ENCODE measurements around the gene HYCC2.
"Not testable (repeated sequence)": the region's sequence is repeated elsewhere in the genome, so short reads cannot be mapped to it uniquely, and the experiment has no call there.

The HYCC2 gene

DNA sequence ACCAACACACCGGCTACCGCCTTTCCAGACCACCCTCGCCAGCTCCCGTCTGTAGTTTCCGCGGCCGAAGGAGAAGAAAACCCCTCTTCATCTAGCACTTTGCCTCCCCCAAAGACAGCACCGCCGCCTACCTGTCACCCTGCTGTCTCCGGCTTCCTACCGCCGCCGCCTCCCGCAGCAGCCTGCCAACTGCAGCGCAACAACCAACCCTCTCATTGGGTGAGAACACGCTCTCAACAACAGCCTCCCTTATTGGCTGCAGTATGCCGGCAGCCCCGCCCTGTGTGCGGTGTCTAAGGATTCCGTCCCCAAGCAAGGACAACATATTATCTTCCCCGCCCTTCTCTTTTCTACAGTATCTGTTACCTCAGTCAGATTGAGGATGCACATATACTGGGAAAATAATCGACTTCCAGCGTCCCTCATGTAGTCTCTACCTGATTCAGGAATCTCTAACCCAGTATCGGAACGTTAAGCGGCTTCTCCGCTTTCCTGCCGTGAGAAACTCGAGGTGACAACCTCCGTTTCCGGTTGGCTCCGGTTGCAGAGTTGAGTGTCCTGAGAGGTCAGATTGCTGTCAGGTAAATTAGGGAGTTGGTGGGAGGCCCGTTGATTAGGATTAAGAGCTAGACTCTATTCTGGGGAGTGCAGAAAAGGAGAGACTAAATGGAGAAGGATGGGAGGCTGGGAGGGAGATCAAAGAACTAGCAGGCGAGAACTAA is at the start of gene HYCC2, which contains the start of gene NDUFB3:
Gene HYCC2 (minus strand): TSS at position 193 of the 722 bp plus-strand sequence. CDS start 47,662 bp downstream, outside the sequence.
Gene NDUFB3 (plus strand): TSS at position 523 of the 722 bp plus-strand sequence. CDS start 6,882 bp downstream, outside the sequence.
- peak; percentile 87 for DNase-seq

DNA sequence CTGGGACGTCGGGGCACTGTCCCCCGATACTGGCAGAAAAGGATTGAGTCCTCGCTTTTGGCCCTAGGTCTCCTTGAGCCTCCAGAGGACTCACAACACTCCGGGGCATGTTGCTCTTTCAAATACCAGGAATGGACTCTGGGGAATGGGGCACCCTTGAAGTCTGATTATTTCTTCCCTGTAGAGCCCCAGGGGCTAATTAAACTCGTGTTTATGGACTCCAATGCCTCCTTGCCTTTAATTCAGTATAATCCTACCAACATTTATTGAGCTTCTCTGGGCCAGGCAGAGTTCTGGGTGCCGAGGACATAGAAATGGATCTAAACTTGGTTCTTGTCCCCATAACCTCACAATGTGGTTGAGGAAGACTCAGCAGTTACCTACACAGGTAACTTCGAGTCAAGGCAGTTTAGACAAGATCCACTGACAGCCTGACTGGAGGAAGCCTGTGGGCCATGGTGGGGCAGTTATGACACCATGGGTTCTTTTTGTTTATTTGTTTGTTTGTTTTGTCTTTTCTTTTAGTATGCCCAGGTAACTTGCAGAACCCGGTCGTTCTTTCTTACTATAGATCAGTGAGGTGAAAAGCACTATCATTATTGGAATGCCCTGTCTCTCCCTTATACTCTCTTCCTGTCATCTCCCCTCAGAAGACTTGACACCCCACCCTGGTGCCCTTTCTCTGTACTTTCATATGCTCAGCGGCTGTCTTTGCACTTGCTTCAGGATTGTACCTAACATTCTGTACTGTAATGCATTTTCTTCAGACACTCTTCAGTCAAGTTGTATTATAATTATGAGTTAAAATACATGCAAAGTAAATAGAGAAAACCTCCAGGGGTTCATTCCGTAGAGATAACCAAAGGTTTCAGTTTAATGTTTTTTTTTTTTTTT is 47.7 kb upstream of the HYCC2 start:
- DNase-seq = no peak

DNA sequence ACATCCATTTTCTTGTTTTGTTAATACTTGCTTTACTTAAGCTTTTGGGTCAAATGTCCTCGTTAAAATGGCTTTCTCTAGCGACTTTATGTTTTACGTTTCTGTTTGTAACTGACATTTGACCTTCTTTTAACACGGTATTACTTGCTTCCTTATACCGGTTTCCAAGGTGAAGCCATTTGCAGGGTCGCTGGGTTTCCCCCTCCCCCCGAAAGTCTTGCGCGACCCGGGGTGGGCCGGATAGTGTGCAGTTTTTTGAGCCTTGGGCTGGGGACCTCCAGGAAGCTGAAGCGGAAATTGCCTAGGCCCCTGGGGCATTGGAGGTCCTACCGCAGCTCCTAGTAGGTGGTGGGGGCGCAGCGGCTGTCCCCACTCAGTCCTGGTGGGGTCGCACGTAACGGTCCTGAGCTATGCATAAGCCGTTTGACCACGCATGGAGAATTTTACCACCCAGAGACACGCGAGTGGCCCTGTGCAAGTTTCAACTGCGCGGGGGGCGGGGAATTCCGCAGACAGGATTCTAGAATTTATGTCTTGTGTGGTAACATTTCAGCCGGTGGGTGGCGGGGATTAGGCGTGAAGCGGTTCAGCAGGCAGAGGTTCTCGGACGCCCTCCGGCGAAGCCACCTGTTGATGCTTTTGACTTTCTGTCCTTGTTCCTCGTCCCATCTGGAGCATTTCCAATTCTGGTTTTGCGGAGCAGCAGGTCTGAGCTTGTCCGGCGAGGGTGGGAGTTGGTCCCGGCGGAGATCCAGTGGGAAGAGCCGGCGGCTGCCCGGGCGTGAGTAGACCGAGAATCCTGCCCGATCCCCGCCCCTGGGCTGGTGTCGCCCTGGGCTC is 46.9 kb upstream of the HYCC2 start:
- peak; percentile 88 for DNase-seq

DNA sequence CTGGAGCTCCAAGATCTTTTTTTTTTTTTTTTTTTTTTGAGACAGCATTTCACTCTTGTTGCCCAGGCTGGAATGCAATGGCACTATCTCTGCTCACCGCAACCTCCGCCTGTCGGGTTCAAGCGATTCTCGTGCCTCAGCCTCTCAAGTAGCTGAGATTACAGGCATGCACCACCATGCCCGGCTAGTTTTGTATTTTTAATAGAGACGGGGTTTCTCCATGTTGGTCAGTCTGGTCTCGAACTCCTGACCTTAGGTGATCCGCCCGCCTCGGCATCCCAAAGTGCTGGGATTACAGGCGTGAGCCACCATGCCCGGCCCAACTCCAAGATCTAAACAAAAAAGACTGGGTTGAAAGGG is 46.2 kb upstream of the HYCC2 start:
- DNase-seq = not testable (repeated sequence)

DNA sequence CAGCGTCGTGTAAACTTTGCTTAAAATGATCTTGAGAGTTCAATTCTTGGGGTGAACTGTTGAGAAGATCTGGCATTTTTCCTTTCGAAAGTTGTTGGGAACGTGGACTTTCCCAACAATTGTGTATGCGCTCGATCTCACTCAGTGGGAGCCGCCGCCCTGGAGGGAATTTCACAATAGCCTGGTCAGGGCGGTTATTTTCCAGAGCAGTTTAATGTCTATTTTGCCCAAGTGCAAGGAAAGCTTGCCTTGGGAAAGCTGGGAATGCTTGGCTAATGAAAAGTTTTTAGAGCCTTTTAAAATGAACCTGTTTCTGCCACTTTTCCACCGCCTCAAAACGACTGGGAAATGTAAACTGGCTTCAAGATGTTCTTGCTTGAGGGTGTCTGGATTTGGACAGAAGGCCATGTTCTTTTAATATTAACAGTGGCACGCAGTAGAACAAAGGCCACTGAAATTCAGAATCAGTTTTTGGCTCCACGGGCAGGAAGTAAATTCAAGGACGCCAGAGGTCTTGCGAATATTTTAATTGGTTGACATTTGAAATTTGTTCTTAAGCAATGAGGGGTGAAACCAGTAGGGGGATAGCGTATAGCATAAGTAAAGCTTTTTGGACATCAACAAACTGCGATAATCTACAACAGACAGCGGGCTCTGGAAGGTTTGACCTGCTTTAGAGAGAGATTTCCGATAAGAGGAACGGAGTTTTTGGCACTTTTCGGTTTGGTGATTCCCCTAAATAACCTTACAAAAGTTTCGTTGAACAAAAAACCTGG is 45.7 kb upstream of the HYCC2 start:
- DNase-seq = no peak

DNA sequence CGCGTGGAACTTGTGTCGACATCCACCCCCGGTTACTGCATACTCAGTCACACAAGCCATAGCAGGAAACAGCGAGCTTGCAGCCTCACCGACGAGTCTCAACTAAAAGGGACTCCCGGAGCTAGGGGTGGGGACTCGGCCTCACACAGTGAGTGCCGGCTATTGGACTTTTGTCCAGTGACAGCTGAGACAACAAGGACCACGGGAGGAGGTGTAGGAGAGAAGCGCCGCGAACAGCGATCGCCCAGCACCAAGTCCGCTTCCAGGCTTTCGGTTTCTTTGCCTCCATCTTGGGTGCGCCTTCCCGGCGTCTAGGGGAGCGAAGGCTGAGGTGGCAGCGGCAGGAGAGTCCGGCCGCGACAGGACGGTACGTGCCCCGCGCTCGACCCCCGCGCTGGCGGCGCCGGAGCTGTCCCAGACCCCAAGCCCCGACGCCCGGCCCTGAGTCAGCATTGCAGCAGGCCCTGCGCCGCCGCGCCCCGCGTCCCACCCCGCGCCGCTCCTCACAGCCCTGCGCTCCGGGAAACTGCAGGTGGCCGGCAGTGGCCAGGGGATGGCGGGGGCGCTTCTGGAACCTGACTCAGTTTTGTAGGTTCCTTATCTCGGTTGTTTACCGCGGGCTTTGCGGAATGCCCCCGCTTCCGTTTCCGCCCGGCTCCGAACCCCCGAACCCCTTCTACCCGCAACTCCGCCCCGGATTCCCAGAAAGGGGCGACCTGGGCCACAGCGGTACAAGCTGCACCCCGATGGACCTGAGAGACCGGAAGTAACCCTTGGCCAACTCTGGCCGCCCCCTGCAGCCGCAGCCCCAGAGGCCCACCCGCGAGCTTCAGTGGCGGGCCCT is 44.9 kb upstream of the HYCC2 start, which contains the start of gene CFLAR:
Gene CFLAR (plus strand): TSS at position 50 of the 844 bp plus-strand sequence. CDS start 13,702 bp downstream, outside the sequence.
- DNase-seq = peak; percentile 75

DNA sequence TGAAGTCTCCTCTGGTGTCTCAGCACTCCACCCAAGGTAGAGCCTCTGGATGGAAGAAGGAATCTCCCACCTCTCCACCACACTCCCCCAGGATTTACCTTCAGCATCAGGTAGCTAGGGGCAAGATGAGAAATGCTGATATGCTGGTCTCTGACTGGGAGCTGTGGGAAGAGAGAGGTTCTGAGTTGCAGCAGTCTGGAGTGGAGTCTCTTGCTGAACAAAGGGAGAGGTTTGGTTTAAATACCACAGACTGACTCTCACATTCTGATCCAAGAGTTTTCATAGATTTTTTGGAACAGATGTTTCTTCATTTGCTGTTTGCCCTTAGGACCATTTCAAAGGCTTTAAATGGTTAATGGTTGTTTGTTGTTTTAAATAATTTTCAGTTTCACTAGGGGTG is 43.4 kb upstream of the HYCC2 start:
- no peak for DNase-seq

DNA sequence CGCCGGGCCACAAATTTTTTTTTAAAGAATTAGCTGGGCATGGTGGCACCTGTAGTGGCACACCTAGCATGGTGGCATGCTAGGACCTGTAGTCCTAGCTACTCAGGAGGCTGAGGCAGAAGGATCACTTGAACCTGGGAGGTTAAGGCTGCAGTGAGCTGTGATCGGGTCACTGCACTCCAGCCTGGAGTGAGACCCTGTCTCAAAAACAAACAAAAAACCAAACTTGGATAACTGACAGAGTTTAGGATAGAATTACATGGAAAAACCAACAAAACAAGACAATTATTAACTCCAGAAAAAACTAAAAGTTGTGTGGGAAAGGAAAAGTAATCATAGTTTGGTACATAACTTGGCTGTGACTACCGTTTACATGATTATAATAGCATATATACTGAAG is 42.9 kb upstream of the HYCC2 start:
- DNase-seq = no peak

DNA sequence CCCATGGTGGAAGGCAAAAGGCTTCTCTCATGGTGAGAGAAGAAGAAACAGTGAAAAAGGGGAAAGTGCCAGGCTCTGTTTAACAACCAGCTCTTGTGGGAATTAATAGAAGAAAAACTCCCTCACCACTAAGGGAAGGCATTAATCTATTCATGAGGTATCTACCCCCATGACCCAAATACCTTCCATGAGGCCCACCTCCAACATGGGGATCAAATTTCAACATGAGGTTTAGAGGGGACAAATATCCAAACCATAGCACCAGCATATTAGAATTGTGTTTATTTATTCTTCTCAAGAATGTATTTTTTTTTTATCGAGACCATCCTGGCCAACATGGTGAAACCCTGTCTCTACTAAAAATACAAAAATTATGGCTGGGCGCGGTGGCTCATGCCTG is 39.6 kb upstream of the HYCC2 start:
- no peak for DNase-seq

DNA sequence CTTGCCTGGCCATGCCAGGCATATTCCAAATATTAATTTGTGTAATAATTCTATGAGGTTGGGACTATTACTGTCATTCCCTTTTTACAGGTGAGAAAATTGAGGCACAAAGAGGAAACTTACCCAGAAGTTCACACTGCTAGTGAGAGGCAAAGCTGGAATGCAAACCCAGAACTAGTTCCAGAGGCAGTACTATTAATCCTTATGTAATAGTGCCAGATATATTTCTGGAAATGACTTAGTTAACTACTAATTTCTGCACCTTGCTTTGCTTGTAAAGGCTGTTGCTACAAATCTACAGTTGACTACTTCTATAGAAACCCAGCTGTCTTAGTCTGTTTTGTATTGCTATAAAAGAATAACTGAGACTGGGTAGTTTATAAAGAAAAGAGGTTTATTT is 39.1 kb upstream of the HYCC2 start:
- DNase-seq = no peak

DNA sequence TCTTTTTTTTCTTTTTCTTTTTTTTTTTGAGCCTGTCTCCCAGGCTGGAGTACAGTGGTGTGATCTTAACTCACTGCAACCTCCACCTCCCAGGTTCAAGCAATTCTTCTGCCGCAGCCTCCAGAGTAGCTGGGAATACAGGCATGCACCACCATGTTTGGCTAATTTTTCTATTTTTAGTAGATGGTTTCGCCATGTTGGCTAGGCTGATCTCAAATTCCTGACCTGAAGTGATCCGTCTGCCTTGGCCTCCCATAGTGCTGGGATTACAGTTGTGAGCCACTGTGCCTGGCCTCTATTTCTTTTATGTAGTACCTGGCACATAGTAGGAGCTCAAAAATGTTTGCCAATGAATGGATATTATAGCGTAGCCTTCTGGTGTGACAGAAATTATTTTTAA is 37.7 kb upstream of the HYCC2 start:
- no peak for DNase-seq

DNA sequence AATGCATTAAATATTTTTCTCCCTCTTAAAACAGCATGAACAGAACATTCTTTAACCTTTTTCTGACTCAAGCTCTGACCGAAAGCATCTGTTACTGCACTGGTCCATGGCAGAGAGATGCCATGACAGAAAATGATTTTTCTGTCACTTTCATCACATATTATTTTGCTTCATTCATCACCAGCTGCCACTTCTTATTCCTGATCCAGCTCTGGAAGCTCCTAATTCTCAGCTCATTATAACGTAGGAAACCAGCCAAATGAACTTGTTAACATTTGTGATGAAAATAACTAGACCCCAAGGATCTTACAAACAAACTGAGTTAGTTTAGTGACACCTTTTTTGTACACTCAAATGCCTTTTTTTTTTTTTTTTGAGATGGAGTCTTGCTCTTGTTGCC is 36.9 kb upstream of the HYCC2 start:
- DNase-seq = no peak

DNA sequence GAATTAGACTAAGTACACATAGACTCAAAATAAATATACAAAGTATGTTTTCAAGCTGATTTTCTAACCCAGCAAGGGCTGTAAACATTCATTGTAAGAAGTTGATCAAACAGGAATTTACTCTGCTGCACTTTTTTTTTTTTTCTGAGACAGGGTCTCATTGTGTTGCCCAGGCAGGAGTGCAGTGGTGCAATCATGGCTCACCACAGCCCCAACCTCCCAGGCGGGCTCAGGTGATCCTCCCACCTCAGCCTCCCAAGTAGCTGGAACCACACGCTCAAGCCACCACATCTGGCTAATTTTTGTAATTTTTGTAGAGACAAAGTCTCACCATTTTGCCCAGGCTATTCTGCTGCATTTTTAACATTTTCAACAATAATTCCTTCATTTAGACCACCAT is 36.2 kb upstream of the HYCC2 start:
- no peak for DNase-seq

DNA sequence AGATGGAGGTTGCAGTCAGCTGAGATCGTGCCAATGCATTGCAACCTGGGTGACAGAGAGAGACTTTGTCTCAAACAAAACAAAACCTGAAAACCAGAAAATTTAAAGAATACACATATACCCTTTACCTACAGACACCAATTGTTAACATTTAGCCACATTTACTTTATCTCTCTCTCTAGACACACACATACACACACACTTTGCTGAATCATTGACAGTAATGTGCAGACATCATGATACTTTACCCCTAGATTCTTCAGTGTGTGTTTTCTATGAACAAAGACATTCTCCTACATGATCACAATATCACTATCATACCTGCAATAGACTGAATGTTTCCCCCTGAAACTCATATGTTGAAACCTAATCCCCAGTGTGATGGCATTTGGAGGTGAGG is 34.3 kb upstream of the HYCC2 start:
- DNase-seq = no peak

DNA sequence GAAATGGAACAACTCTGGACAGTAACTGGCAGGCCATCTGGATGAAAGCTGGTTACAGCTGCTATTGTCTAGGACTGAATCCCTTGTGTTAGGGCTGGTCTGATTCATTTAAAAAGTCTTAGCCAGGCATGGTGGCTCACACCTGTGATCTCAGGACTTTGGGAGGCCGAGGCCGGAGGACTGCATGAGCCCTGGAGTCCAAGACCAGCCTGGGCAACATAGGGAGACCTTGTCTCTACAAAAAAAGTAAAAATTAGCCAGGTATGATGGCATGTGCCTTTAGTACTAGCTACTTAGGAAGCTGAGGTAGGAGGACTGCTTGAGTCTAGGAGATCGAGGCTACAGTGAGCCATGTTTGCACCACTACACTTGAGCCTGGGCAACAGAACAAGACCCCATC is 29.0 kb upstream of the HYCC2 start:
- no peak for DNase-seq

DNA sequence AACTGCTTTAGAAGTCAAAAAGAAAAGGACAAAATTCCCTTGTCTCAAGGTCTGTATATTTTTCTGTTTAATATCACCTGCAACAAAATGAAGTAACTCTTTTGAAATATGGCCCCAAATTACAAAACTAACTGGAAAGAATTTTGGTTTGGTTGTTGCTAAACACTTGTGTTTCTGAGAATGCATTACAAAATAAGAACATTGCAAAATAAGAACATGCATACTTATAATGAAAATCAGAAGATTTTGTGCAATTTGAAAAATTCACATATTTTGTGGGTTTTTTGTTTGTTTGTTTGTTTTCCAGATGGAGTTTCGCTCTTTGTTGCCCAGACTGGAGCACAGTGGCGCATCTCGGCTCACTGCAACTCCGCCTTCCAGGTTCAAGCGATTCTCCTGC is 22.1 kb upstream of the HYCC2 start:
- DNase-seq = no peak

DNA sequence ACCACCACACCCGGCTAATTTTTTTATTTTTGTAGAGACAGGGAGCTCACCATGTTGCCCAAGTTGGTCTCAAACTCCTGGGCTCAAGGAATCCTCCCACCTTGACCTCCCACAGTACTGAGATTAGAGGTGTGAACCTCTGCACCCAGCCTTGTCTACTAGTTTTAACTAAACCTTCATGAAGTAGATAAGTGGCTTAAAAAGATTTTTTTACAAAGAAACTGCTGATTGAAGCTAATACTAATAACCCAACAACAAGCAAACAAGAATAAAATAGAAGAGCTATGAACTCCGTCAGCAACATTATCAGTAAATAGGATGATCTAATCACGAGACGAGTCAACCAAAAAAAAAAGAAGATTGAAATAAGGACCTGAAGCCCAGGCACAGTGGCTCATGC is 19.1 kb upstream of the HYCC2 start:
- DNase-seq = no peak

DNA sequence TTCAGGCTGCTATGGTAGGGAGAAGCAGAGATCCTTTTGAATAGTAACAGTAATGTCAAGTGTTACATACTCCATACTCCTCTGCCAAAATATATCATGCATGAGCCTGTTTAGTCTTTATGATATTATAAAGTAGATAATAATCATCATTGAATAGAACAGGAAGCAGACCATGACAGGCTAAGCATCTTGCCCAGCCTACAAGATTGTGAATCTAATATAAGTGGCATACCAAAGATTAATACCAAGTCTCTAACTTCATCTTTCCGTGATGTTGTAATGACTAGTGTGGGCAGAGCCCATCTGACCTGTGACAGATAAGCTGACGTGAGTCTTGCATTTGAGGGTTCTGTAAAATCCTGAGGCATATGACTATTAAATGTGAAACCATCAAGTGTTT is 13.4 kb upstream of the HYCC2 start:
- DNase-seq = no peak

DNA sequence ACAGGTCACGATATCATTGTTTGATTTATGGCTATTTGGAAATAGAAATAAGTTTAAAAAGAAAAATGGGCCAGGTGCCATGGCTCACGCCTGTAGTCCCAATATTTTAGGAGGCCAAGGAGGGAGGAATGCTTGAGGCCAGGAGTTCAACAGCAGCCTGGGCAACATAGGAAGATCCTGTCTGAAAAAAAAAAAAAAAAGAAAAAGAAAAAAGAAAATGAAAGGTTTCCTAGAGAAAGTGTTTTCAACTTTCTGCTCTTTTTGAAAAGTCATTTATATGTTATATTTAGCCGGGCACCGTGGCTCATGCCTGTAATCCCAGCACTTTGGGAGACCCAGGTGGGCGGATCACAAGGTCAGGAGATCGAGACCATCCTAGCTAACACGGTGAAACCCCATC is 3.5 kb upstream of the HYCC2 start:
- no peak for DNase-seq

DNA sequence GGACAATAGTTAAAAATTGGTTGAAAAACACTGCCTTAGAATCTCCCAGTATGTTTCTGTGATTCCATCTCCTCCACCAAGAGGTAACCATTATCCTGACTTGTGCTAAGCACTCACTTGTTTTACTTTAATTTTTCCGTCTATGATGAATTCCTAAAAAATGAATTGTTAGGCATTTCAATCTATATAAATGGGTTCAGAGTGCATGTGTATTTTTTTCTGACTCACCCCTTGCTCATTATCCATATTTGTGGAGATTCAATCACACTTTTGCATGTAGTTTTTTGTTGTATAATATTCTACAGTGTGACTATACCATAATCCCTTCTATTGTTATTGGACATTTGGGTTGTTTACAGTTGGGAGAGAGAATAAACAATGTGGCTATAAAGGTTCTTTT is 1.6 kb upstream of the HYCC2 start:
- no peak for DNase-seq

DNA sequence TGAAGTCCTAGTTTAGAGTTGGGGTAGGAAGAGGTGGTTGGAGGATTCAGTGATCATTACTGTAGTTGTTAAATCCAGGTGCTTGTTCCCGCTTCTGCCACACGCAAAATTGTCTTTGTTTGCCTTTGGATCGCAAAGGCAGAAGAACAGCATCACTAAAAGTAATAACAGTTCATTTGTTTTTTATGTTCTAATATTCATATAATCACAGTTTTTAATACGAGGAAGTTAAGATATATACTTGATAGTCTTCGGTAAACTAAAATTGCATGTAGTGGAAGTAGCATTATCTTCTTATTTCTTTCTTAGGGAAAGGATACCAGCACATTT is 695 bp upstream of the HYCC2 start:
- DNase-seq = no peak
